Measurements from ENCODE around the gene STXBP5.

Gene STXBP5

DNA sequence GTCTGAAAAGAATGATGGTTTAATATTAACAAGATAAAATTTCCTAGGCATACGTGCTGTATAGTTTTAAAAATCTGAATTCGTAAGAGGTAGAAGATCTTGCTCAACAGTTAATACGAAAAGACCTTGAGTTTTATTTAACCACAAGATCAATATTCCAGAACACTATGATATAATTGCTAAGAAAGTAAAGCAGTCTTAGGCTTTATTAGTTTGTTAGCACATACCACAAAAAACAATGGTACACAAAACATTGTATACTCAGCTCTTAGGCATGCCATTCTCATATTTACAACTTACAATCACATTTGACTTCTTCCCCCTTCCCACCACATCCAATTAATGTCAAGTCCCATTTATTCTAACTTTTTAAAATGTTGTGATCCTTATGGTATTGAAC, 24.4 kb upstream of the STXBP5 start:
- H3K36me3 ChIP-seq (ENCODE audit: control insufficient read depth in 2 of 2, insufficient read depth in 1 of 2, low read length in 2 of 2): no peaks in the 10 kb centered on the region
- H3K4me3 ChIP-seq (ENCODE audit: low read depth, low read length): no peak overlapping the region
- ChIA-PET POLR2A (no interaction called here), CTCF (no interaction called here)
- H3K27ac ChIP-seq (ENCODE audit: extremely low read depth, low read depth, low read length): no peak overlapping the region
- no peak for TF ChIP-seq ZNF174 (tag by site-specific recombination; IDR thresholded peaks at IDR 0.05)
- H3K4me1 ChIP-seq (ENCODE audit: control insufficient read depth, insufficient read depth, low read length): no peaks in the 10 kb centered on the region
- H3K9me3 ChIP-seq (ENCODE audit: control insufficient read depth, insufficient read depth, low read depth, low read length): no peaks in the 10 kb centered on the region

DNA sequence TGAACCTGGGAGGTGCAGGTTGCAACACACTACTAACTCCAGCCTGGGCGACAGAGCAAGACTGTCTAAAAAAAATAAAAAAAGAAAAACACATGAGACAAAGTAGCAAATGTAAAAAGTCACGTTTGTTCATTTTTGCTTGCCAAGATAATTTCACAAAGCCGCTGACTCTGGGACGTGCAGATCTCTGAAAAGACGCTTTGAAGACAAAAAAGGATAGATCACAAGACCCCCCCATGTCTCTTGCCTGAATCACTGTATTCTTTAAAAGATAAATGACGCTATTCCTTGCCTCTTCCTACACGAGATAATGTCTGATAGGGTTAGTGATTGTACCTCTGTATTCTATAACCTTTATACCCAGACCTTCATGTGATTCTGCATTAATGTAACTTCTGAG, 23.3 kb upstream of the STXBP5 start:
- TF ChIP-seq, protein P1, sequence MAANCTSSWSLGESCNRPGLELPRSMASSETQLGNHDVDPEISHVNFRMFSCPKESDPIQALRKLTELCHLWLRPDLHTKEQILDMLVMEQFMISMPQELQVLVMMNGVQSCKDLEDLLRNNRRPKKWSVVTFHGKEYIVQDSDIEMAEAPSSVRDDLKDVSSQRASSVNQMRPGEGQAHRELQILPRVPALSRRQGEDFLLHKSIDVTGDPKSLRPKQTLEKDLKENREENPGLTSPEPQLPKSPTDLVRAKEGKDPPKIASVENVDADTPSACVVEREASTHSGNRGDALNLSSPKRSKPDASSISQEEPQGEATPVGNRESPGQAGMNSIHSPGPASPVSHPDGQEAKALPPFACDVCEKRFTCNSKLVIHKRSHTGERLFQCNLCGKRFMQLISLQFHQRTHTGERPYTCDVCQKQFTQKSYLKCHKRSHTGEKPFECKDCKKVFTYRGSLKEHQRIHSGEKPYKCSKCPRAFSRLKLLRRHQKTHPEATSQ (tag by site-specific recombination; IDR thresholded peaks at IDR 0.05): no peak
- TF ChIP-seq ZNF174 (tag by site-specific recombination; IDR thresholded peaks at IDR 0.05): no peak
- no peak for TF ChIP-seq ZBTB48 (tag by site-specific recombination; IDR thresholded peaks at IDR 0.05)
- TF ChIP-seq SALL2 (tag by site-specific recombination; IDR thresholded peaks at IDR 0.05; ENCODE audit: borderline replicate concordance): no peak
- TF ChIP-seq, protein P2, sequence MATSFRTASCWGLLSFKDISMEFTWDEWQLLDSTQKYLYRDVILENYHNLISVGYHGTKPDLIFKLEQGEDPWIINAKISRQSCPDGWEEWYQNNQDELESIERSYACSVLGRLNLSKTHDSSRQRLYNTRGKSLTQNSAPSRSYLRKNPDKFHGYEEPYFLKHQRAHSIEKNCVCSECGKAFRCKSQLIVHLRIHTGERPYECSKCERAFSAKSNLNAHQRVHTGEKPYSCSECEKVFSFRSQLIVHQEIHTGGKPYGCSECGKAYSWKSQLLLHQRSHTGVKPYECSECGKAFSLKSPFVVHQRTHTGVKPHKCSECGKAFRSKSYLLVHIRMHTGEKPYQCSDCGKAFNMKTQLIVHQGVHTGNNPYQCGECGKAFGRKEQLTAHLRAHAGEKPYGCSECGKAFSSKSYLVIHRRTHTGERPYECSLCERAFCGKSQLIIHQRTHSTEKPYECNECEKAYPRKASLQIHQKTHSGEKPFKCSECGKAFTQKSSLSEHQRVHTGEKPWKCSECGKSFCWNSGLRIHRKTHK (tag by site-specific recombination; IDR thresholded peaks at IDR 0.05): no peak
- no peak for TF ChIP-seq ZNF585B (tag by site-specific recombination; IDR thresholded peaks at IDR 0.05)
- no peak for TF ChIP-seq BCL11A (tag by site-specific recombination; IDR thresholded peaks at IDR 0.05; ENCODE audit: low read depth)
- TF ChIP-seq PRDM1 (tag by site-specific recombination; IDR thresholded peaks at IDR 0.05): no peak
- TF ChIP-seq GLI4 (tag by site-specific recombination; IDR thresholded peaks at IDR 0.05): no peak
- no peak for TF ChIP-seq KLF8 (tag by site-specific recombination; IDR thresholded peaks at IDR 0.05)
- H3K27ac ChIP-seq (ENCODE audit: extremely low read depth, low read depth, low read length): no peak overlapping the region
- H3K4me3 ChIP-seq (ENCODE audit: low read depth, low read length): no peak overlapping the region
- ChIA-PET CTCF (no interaction called here), POLR2A (no interaction called here)
- H3K9me3 ChIP-seq (ENCODE audit: control insufficient read depth, insufficient read depth, low read depth, low read length): no peaks in the 10 kb centered on the region
- no peaks in the 10 kb centered on the region for H3K36me3 ChIP-seq (ENCODE audit: control insufficient read depth in 2 of 2, insufficient read depth in 1 of 2, low read length in 2 of 2)
- no peaks in the 10 kb centered on the region for H3K4me1 ChIP-seq (ENCODE audit: control insufficient read depth, insufficient read depth, low read length)

DNA sequence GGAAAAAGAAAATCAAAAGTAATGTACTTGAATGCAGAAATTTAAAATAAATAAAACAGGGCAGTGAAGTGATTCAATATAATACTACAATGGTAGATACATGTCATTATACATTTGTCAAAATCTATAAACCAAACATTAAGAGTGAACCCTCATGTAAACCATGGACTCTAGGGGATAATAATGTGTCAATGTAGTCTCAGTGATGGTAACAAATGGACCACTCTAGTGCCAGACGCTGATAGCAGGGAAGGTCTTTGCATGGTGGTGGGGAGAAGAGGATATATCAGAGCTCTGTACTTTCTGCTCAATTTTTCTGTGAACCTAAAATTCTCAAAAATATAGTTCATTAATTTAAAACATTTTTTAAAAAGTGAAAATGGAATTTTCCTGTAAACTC, 19.8 kb upstream of the STXBP5 start:
- ChIA-PET CTCF (no interaction called here), POLR2A (no interaction called here)
- Histone ChIP-seq H3K4me1 (ENCODE audit: control insufficient read depth, insufficient read depth, low read length) (no peaks in the 10 kb centered on the region), H3K27ac (ENCODE audit: extremely low read depth, low read depth, low read length) (no peak overlapping the region), H3K4me3 (ENCODE audit: low read depth, low read length) (no peak overlapping the region), H3K36me3 (ENCODE audit: control insufficient read depth in 2 of 2, insufficient read depth in 1 of 2, low read length in 2 of 2) (no peaks in the 10 kb centered on the region), H3K9me3 (ENCODE audit: control insufficient read depth, insufficient read depth, low read depth, low read length) (no peaks in the 10 kb centered on the region)
- TF ChIP-seq YY1 (tag by site-specific recombination; IDR thresholded peaks at IDR 0.05) (no peak), MEIS1 (CRISPR knock-in tag; IDR thresholded peaks at IDR 0.05; ENCODE audit: borderline replicate concordance) (no peak), ZNF274 (IDR thresholded peaks at IDR 0.05; ENCODE audit: low read length) (no peak), ZNF274 (tag by site-specific recombination; IDR thresholded peaks at IDR 0.05; ENCODE audit: borderline replicate concordance) (no peak), ZNF596 (tag by site-specific recombination; IDR thresholded peaks at IDR 0.05) (no peak), KLF8 (tag by site-specific recombination; IDR thresholded peaks at IDR 0.05) (no peak), ZNF514 (tag by site-specific recombination; IDR thresholded peaks at IDR 0.05) (no peak), ZNF843 (tag by site-specific recombination; IDR thresholded peaks at IDR 0.05) (no peak)
- TF ChIP-seq, protein P3, sequence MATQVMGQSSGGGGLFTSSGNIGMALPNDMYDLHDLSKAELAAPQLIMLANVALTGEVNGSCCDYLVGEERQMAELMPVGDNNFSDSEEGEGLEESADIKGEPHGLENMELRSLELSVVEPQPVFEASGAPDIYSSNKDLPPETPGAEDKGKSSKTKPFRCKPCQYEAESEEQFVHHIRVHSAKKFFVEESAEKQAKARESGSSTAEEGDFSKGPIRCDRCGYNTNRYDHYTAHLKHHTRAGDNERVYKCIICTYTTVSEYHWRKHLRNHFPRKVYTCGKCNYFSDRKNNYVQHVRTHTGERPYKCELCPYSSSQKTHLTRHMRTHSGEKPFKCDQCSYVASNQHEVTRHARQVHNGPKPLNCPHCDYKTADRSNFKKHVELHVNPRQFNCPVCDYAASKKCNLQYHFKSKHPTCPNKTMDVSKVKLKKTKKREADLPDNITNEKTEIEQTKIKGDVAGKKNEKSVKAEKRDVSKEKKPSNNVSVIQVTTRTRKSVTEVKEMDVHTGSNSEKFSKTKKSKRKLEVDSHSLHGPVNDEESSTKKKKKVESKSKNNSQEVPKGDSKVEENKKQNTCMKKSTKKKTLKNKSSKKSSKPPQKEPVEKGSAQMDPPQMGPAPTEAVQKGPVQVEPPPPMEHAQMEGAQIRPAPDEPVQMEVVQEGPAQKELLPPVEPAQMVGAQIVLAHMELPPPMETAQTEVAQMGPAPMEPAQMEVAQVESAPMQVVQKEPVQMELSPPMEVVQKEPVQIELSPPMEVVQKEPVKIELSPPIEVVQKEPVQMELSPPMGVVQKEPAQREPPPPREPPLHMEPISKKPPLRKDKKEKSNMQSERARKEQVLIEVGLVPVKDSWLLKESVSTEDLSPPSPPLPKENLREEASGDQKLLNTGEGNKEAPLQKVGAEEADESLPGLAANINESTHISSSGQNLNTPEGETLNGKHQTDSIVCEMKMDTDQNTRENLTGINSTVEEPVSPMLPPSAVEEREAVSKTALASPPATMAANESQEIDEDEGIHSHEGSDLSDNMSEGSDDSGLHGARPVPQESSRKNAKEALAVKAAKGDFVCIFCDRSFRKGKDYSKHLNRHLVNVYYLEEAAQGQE (tag by site-specific recombination; IDR thresholded peaks at IDR 0.05): no peak
- TF ChIP-seq, protein P4, sequence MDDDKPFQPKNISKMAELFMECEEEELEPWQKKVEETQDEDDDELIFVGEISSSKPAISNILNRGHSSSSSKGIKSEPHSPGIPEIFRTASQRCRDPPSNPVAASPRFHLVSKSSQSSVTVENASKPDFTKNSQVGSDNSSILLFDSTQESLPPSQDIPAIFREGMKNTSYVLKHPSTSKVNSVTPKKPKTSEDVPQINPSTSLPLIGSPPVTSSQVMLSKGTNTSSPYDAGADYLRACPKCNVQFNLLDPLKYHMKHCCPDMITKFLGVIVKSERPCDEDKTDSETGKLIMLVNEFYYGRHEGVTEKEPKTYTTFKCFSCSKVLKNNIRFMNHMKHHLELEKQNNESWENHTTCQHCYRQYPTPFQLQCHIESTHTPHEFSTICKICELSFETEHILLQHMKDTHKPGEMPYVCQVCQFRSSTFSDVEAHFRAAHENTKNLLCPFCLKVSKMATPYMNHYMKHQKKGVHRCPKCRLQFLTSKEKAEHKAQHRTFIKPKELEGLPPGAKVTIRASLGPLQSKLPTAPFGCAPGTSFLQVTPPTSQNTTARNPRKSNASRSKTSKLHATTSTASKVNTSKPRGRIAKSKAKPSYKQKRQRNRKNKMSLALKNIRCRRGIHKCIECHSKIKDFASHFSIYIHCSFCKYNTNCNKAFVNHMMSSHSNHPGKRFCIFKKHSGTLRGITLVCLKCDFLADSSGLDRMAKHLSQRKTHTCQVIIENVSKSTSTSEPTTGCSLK (tag by site-specific recombination; IDR thresholded peaks at IDR 0.05): no peak
- TF ChIP-seq, protein P5, sequence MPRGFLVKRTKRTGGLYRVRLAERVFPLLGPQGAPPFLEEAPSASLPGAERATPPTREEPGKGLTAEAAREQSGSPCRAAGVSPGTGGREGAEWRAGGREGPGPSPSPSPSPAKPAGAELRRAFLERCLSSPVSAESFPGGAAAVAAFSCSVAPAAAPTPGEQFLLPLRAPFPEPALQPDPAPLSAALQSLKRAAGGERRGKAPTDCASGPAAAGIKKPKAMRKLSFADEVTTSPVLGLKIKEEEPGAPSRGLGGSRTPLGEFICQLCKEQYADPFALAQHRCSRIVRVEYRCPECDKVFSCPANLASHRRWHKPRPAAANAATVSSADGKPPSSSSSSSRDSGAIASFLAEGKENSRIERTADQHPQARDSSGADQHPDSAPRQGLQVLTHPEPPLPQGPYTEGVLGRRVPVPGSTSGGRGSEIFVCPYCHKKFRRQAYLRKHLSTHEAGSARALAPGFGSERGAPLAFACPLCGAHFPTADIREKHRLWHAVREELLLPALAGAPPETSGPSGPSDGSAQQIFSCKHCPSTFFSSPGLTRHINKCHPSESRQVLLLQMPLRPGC (tag by site-specific recombination; IDR thresholded peaks at IDR 0.05): no peak
- TF ChIP-seq, protein P6, sequence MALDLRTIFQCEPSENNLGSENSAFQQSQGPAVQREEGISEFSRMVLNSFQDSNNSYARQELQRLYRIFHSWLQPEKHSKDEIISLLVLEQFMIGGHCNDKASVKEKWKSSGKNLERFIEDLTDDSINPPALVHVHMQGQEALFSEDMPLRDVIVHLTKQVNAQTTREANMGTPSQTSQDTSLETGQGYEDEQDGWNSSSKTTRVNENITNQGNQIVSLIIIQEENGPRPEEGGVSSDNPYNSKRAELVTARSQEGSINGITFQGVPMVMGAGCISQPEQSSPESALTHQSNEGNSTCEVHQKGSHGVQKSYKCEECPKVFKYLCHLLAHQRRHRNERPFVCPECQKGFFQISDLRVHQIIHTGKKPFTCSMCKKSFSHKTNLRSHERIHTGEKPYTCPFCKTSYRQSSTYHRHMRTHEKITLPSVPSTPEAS (tag by site-specific recombination; IDR thresholded peaks at IDR 0.05): no peak

Data from HEK293 (cell line).